SK-N-DZ (cell line): Measurements from ENCODE around the gene NRSN2.

Experiments used
- DNase-seq: peaks from one replicate; pipeline ENCODE4 v3.0.0-alpha.2; 2015; ENCODE audit warnings: low spot score

NRSN2 gene

GRCh38 chr20:396619-397431, 49.9 kb downstream of the NRSN2 start:
- DNase-seq = no peak

GRCh38 chr20:397432-398237, 50.7 kb downstream of the NRSN2 start:
- DNase-seq = no peak

- DNase-seq = no peak
Observed at GRCh38 chr20:399182-399707, 52.3 kb downstream of the NRSN2 start.

GRCh38 chr20:400128-400453, 53.2 kb downstream of the NRSN2 start:
- no peak for DNase-seq

- no peak for DNase-seq
Observed at GRCh38 chr20:400454-401275, 53.8 kb downstream of the NRSN2 start.

GRCh38 chr20:401682-402495, 55.0 kb downstream of the NRSN2 start:
- no peak for DNase-seq

- no peak for DNase-seq
Observed at GRCh38 chr20:402496-402885, 55.6 kb downstream of the NRSN2 start.

GRCh38 chr20:402898-403581, 56.1 kb downstream of the NRSN2 start:
- peak; percentile 38 for DNase-seq

- no peak for DNase-seq
Observed at GRCh38 chr20:403582-403957, 56.7 kb downstream of the NRSN2 start.

GRCh38 chr20:404088-404487, 57.2 kb downstream of the NRSN2 start:
- DNase-seq = no peak
